OCI-LY7 (cell line): ENCODE measurements around the gene KCNMA1. TPM values are rescaled to one million over a fixed set of nuclear protein-coding genes. Genes with fewer than 3 reads are reported as not detected.

ENCODE experiments used
- BruUV-seq: library from RNA; stranded (reverse); fragments of 400-500 nt; replicated peaks from 2 replicates; lab custom pipeline; 2021; lab: Mats Ljungman, UMichigan
- CTCF ChIA-PET: fragments of 300-600 bp; sonication (Branson Sonifier 250); formaldehyde crosslinking; loops from one replicate; lab custom pipeline; 2022; ENCODE audit warnings: antibody characterized with exemption; ENCODE audit not compliant: unreplicated experiment; lab: Charles Lee
- POLR2A ChIA-PET: fragments of 300-600 bp; sonication (Branson Sonifier 250); formaldehyde crosslinking; loops from one replicate; lab custom pipeline; 2022; ENCODE audit warnings: antibody characterized with exemption; lab: Charles Lee
- DNase-seq: peaks from one replicate; pipeline ENCODE4 v3.0.0-alpha.2; 2015; ENCODE audit warnings: low spot score
- H2AFZ ChIP-seq: fragments of 200-600 bp; sonication (generic), shearing (Covaris generic); 2 replicates; pipeline ENCODE4 v1.6.1; 2014; ENCODE audit warnings: mild to moderate bottlenecking, antibody characterized with exemption, low read length, moderate library complexity
- H3K27ac ChIP-seq: fragments of 200-600 bp; sonication (generic); 2 replicates; pipeline ENCODE4 v1.5.1; 2014; ENCODE audit warnings: mixed run types, low read depth, mild to moderate bottlenecking, moderate library complexity, low read length, inconsistent platforms; ENCODE audit not compliant: poor library complexity, severe bottlenecking
- H3K36me3 ChIP-seq: fragments of 200-600 bp; sonication (generic); 2 replicates; pipeline ENCODE4 v1.6.1; 2014; ENCODE audit warnings: mild to moderate bottlenecking, antibody characterized with exemption, low read length, moderate library complexity, mixed read lengths; ENCODE audit not compliant: insufficient read depth
- H3K4me1 ChIP-seq: fragments of 200-600 bp; sonication (generic); 2 replicates; pipeline ENCODE4 v1.5.1; 2014; ENCODE audit warnings: mild to moderate bottlenecking, low read length; ENCODE audit not compliant: insufficient read depth, poor library complexity, severe bottlenecking
- H3K4me2 ChIP-seq: fragments of 200-600 bp; sonication (generic); 2 replicates; pipeline ENCODE4 v1.6.1; 2014; ENCODE audit warnings: mild to moderate bottlenecking, low read length
- H3K4me3 ChIP-seq: fragments of 200-600 bp; sonication (generic); 2 replicates; pipeline ENCODE4 v1.5.1; 2014; ENCODE audit warnings: mild to moderate bottlenecking, low read depth, low read length; ENCODE audit not compliant: poor library complexity, severe bottlenecking
- H3K79me2 ChIP-seq: fragments of 200-600 bp; sonication (generic); 2 replicates; pipeline ENCODE4 v1.6.1; 2016; ENCODE audit warnings: low read depth, mild to moderate bottlenecking, low read length, moderate library complexity, mixed read lengths; ENCODE audit not compliant: insufficient read depth
- H3K9me2 ChIP-seq: fragments of 200-600 bp; sonication (generic); 2 replicates; pipeline ENCODE4 v1.6.1; 2016; ENCODE audit warnings: mild to moderate bottlenecking, low read length, mixed read lengths; ENCODE audit not compliant: insufficient read depth
- H3K9me3 ChIP-seq: fragments of 200-600 bp; sonication (generic); 2 replicates; pipeline ENCODE4 v1.6.1; 2014; ENCODE audit warnings: mild to moderate bottlenecking, mixed run types, low read length, mixed read lengths
- H4K20me1 ChIP-seq: fragments of 200-600 bp; sonication (generic); 2 replicates; pipeline ENCODE4 v1.6.1; 2014; ENCODE audit warnings: mild to moderate bottlenecking, antibody characterized with exemption, low read length, moderate library complexity, mixed read lengths; ENCODE audit not compliant: insufficient read depth
- EZH2phosphoT487 ChIP-seq: fragments of 200-600 bp; sonication (generic); IDR thresholded peaks from 2 replicates; pipeline ENCODE4 v1.6.1; 2018; ENCODE audit warnings: low read depth, borderline replicate concordance, mild to moderate bottlenecking, mixed run types, antibody characterized with exemption, low read length, moderate library complexity, mixed read lengths
- intact Hi-C: fragments of 100-400 bp; cut with micrococcal nuclease; formaldehyde crosslinking; loops from one replicate; pipeline ENCODE4 v1.10.0; 2022; ENCODE audit not compliant: unreplicated experiment
- total RNA-seq, 2 experiments: library from RNA; depleted of rRNA in 1 of 2; stranded (reverse); fragments of >200 nt in 1 of 2; shearing (Covaris generic) in 1 of 2; gene quantifications; 2 replicates each; pipeline ENCODE4 v1.2.3, GENCODE V29; 2014 to 2022
- TF ChIP-seq, protein P1 (sequence below): fragments of 200-600 bp; sonication (generic); conservative IDR thresholded peaks from 2 replicates; pipeline ENCODE4 v1.5.1; 2014; ENCODE audit warnings: mild to moderate bottlenecking, antibody characterized with exemption, low read length, moderate library complexity, mixed read lengths

KCNMA1 gene
- total RNA-seq, 2 experiments from 2014 or later = not detected

GRCh38 chr10:77005871-77006270 lies 631.7 kb downstream of the KCNMA1 start:
- no TSS peak for BruUV-seq
- H4K20me1 ChIP-seq = no peaks in the 10 kb centered on the region
- no peak for DNase-seq
- ChIA-PET CTCF (no interaction called here), POLR2A (interaction anchor here (0.5 to 0.6 kb wide), 2 partner anchors 14 to 271 kb away, joined by 3 to 4 read pairs; no protein-coding TSS in a partner anchor)
- H3K9me3 ChIP-seq = no peaks in the 10 kb centered on the region
- H3K9me2 ChIP-seq = no peaks in the 10 kb centered on the region
- no peak overlapping the region for H3K4me2 ChIP-seq
- no peak overlapping the region for H2AFZ ChIP-seq
- H3K4me1 ChIP-seq = no peaks in the 10 kb centered on the region
- intact Hi-C loops = no loop called here
- TF ChIP-seq, protein P1, sequence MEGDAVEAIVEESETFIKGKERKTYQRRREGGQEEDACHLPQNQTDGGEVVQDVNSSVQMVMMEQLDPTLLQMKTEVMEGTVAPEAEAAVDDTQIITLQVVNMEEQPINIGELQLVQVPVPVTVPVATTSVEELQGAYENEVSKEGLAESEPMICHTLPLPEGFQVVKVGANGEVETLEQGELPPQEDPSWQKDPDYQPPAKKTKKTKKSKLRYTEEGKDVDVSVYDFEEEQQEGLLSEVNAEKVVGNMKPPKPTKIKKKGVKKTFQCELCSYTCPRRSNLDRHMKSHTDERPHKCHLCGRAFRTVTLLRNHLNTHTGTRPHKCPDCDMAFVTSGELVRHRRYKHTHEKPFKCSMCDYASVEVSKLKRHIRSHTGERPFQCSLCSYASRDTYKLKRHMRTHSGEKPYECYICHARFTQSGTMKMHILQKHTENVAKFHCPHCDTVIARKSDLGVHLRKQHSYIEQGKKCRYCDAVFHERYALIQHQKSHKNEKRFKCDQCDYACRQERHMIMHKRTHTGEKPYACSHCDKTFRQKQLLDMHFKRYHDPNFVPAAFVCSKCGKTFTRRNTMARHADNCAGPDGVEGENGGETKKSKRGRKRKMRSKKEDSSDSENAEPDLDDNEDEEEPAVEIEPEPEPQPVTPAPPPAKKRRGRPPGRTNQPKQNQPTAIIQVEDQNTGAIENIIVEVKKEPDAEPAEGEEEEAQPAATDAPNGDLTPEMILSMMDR = no peak
- TF ChIP-seq EZH2phosphoT487 = no peak
- no peaks in the 10 kb centered on the region for H3K79me2 ChIP-seq
- no peak overlapping the region for H3K4me3 ChIP-seq
- H3K27ac ChIP-seq = no peak overlapping the region
- H3K36me3 ChIP-seq = no peaks in the 10 kb centered on the region

DNA sequence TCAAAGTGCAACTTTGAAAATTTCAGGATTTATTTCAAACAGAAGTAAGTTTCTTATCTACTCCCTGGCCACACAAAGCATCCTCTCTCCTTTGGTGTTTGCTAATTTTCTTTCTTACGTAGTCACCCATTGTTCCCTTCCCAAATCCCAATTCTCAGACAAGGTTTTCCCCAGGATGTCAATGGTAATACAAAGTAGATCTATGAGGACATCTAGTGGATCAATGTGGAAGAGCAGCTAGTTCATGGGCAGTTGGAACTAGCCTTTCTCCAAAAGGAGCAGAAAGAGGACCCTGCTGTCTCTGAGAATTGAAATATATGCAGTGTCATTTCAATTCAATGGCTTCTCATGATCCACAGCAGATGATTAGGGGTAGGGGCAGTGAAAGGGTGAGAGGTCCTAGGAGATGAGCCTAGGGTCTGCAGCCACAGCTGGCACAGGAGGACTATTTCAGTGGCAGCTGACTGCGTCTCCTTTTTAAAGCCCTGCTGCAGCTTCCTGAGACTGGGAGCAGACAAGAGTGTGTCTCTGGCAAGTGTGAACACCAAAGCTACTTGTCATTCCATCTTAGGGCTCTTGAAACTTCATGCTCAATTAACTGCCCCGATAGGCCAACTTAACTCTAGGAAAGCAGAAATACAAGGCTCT lies 632.6 kb downstream of the KCNMA1 start:
- no peak overlapping the region for H3K4me2 ChIP-seq
- H3K36me3 ChIP-seq = no peaks in the 10 kb centered on the region
- DNase-seq = peak; percentile 21
- CTCF ChIA-PET = no interaction called here
- no peak overlapping the region for H3K4me3 ChIP-seq
- no peak overlapping the region for H3K27ac ChIP-seq
- no peaks in the 10 kb centered on the region for H3K9me2 ChIP-seq
- TF ChIP-seq, protein P1 = peak; percentile 81
- TF ChIP-seq EZH2phosphoT487 = no peak
- no peaks in the 10 kb centered on the region for H3K79me2 ChIP-seq
- intact Hi-C loops = no loop called here
- no peak overlapping the region for H2AFZ ChIP-seq
- no peaks in the 10 kb centered on the region for H3K4me1 ChIP-seq
- no TSS peak for BruUV-seq
- POLR2A ChIA-PET = interaction anchor here (0.6 kb wide), 1 partner anchor 16 kb away, joined by 3 read pairs; no protein-coding TSS in a partner anchor
- no peaks in the 10 kb centered on the region for H3K9me3 ChIP-seq
- H4K20me1 ChIP-seq = no peaks in the 10 kb centered on the region

DNA sequence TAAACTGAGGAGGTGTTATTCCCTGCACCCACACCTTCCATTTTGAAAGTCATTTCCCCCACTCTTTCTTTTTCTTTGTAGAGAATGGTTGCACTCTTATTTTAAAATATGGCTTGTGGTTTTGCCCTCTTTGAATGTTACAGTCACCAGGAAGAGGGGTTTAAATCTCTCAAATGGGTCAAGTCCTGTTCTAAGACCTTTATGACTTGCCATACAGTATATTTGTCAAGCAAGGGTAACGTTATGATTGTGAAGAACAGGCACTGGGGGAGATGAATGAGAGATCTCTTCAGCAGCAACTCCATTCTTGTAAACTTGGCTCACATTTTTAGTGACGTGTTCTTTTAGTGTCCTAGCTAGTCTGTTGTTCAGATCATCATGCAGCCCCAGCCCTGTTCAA lies 634.7 kb downstream of the KCNMA1 start:
- H3K27ac ChIP-seq = no peak overlapping the region
- no peak overlapping the region for H2AFZ ChIP-seq
- TF ChIP-seq, protein P1 = no peak
- no peak for TF ChIP-seq EZH2phosphoT487
- H3K36me3 ChIP-seq = no peaks in the 10 kb centered on the region
- no peaks in the 10 kb centered on the region for H3K9me3 ChIP-seq
- ChIA-PET POLR2A (no interaction called here), CTCF (interaction anchor here (0.5 kb wide), 1 partner anchor 571 kb away, joined by 3 read pairs; no protein-coding TSS in a partner anchor)
- BruUV-seq = no TSS peak
- no peak for DNase-seq
- no peaks in the 10 kb centered on the region for H3K79me2 ChIP-seq
- H3K4me1 ChIP-seq = no peaks in the 10 kb centered on the region
- no peaks in the 10 kb centered on the region for H4K20me1 ChIP-seq
- H3K4me3 ChIP-seq = no peak overlapping the region
- no peaks in the 10 kb centered on the region for H3K9me2 ChIP-seq
- H3K4me2 ChIP-seq = no peak overlapping the region
- intact Hi-C loops = no loop called here
